Measurements from ENCODE around the gene SPTBN5.

- no peak for TF ChIP-seq CTCF (IDR thresholded peaks at IDR 0.05; ENCODE audit: low read depth, low read length, poor library complexity, severe bottlenecking)
- TF ChIP-seq EZH2phosphoT487 (IDR thresholded peaks at IDR 0.05; ENCODE audit: borderline replicate concordance, low read length) = no peak
Observed at GRCh38 chr15:41804361-41804760, 89.5 kb downstream of the SPTBN5 start.

Data from DOHH2 (cell line).